HepG2 (cell line): ENCODE data around the gene PLEKHB1. TPM values are rescaled to one million over a fixed set of nuclear protein-coding genes. Genes with fewer than 3 reads are reported as not detected.

Experiments used
- ATAC-seq: fragments of 200-7000 bp; cut with Tn5 transposase; 3 replicates; pipeline ENCODE4 v1.9.1; 2020; ENCODE audit warnings: mild to moderate bottlenecking, moderate library complexity
- BruUV-seq: library from RNA; stranded (reverse); fragments of 400-500 nt; replicated peaks from 2 replicates; lab custom pipeline; 2021; lab: Mats Ljungman, UMichigan
- CTCF ChIA-PET: fragments of 300-600 bp; formaldehyde crosslinking; extraction: SDS; loops from one replicate; lab custom pipeline; 2021; ENCODE audit warnings: low total read pairs, inconsistent platforms, low intra/inter-chr PET ratio; lab: Yijun Ruan, JAX
- POLR2A ChIA-PET: fragments of 350-600 bp; sonication (Branson Sonifier 250); formaldehyde crosslinking; loops from one replicate; lab custom pipeline; 2020; ENCODE audit warnings: antibody characterized with exemption, inconsistent platforms; lab: Yijun Ruan, JAX
- DNase-seq: peaks from one replicate; pipeline ENCODE4 v3.0.0-alpha.2; 2015; ENCODE audit warnings: low spot score
- FAIRE-seq: peaks from 3 replicates; lab custom pipeline; 2011; peaks lifted over from hg19 to GRCh38; lab: Jason Lieb, UNC
- H2AFZ ChIP-seq: one replicate; pipeline ENCODE4 v1.6.1; 2011; ENCODE audit warnings: low read length, inconsistent platforms
- H3K27ac ChIP-seq: fragments of 300-600 bp; 3 replicates; pipeline ENCODE4 v1.8.0; 2011; ENCODE audit warnings: mixed run types, mild to moderate bottlenecking, mixed read lengths, low read length, inconsistent platforms; ENCODE audit not compliant: insufficient read depth; ENCODE audit errors: extremely low read length
- H3K27me3 ChIP-seq, 2 experiments: fragments of 200-600 bp in 1 of 2; 2 replicates in 1 of 2; 3 replicates in 1 of 2; pipeline versions ENCODE4 v1.6.0 to v1.8.0; 2011; ENCODE audit warnings: low read length in 2 of 2, mild to moderate bottlenecking in 2 of 2, moderate library complexity in 2 of 2, inconsistent platforms in 1 of 2; ENCODE audit not compliant: insufficient read depth in 2 of 2, control insufficient read depth in 1 of 2
- H3K36me3 ChIP-seq, 2 experiments: fragments of 200-600 bp in 1 of 2; replicated peaks in 1 of 2; 2 replicates in 1 of 2; 3 replicates in 1 of 2; pipeline versions ENCODE4 v1.5.1 to v1.8.0; 2011; ENCODE audit warnings: low read length in 2 of 2, inconsistent platforms in 1 of 2; ENCODE audit not compliant: insufficient read depth in 2 of 2, control insufficient read depth in 1 of 2
- H3K4me1 ChIP-seq: 2 replicates; pipeline ENCODE4 v1.5.1; 2012; ENCODE audit warnings: low read length, inconsistent platforms; ENCODE audit not compliant: insufficient read depth
- H3K4me2 ChIP-seq: 2 replicates; pipeline ENCODE4 v1.6.0; 2011; ENCODE audit warnings: low read depth, low read length, inconsistent platforms
- H3K4me3 ChIP-seq, 3 experiments: fragments of 200-600 bp in 1 of 3; sonication (generic), shearing (Covaris generic) in 1 of 3; replicated peaks in 1 of 3; 2 replicates each; pipeline ENCODE4 v1.5.1; 2011 to 2016; ENCODE audit warnings: low read length in 3 of 3, inconsistent platforms in 2 of 3, low read depth in 2 of 3, mild to moderate bottlenecking in 2 of 3, control low read depth in 1 of 3, mixed read lengths in 1 of 3; ENCODE audit not compliant: insufficient read depth in 1 of 3
- H3K79me2 ChIP-seq: one replicate; pipeline ENCODE4 v1.6.1; 2011; ENCODE audit warnings: low read length, inconsistent platforms; ENCODE audit not compliant: insufficient read depth
- H3K9ac ChIP-seq: 2 replicates; pipeline ENCODE4 v1.6.0; 2011; ENCODE audit warnings: mild to moderate bottlenecking, low read depth, low read length, inconsistent platforms; ENCODE audit not compliant: insufficient read depth
- H3K9me3 ChIP-seq: 2 replicates; pipeline ENCODE4 v1.5.1; 2012; ENCODE audit warnings: mild to moderate bottlenecking, low read length
- H4K20me1 ChIP-seq: 2 replicates; pipeline ENCODE4 v1.6.0; 2011; ENCODE audit warnings: inconsistent platforms, mild to moderate bottlenecking, low read length, moderate library complexity; ENCODE audit not compliant: insufficient read depth
- AHR ChIP-seq: IDR thresholded peaks from 2 replicates; pipeline ENCODE4 v1.6.1; 2018; ENCODE audit warnings: missing genetic modification reagents, missing compliant biosample characterization
- ATF6 ChIP-seq: sonication (generic); formaldehyde crosslinking; conservative IDR thresholded peaks from 2 replicates; pipeline ENCODE4 v1.4.0; 2020; ENCODE audit warnings: missing genetic modification reagents
- BORCS8-MEF2B ChIP-seq: sonication (generic); formaldehyde crosslinking; IDR thresholded peaks from 2 replicates; pipeline ENCODE4 v1.8.0; 2022; ENCODE audit warnings: mild to moderate bottlenecking, missing genetic modification reagents
- CREB1 ChIP-seq, 2 experiments: fragments of 450-650 bp in 1 of 2; IDR thresholded peaks; 2 replicates each; pipeline ENCODE4 v1.6.1; 2016 to 2017; ENCODE audit warnings: control low read depth in 1 of 2, mild to moderate bottlenecking in 1 of 2, missing compliant biosample characterization in 1 of 2, missing genetic modification characterization in 1 of 2
- DZIP1 ChIP-seq: sonication (generic); formaldehyde crosslinking; IDR thresholded peaks from 2 replicates; pipeline ENCODE4 v1.5.0; 2020; ENCODE audit warnings: mild to moderate bottlenecking, missing genetic modification reagents
- FOXJ3 ChIP-seq: sonication (generic); formaldehyde crosslinking; IDR thresholded peaks from 2 replicates; pipeline ENCODE4 v1.4.0; 2020; ENCODE audit warnings: missing genetic modification reagents, mild to moderate bottlenecking, borderline replicate concordance
- FOXO1 ChIP-seq: sonication (generic); formaldehyde crosslinking; IDR thresholded peaks from 2 replicates; pipeline ENCODE4 v1.4.0; 2020; ENCODE audit warnings: missing genetic modification reagents
- GABPB1 ChIP-seq: IDR thresholded peaks from 2 replicates; pipeline ENCODE4 v1.6.1; 2016; ENCODE audit warnings: mild to moderate bottlenecking, missing genetic modification reagents, moderate library complexity, missing compliant biosample characterization
- HDAC6 ChIP-seq: fragments of 200-600 bp; sonication (generic); IDR thresholded peaks from 2 replicates; pipeline ENCODE4 v1.7.0; 2017; ENCODE audit warnings: mild to moderate bottlenecking, antibody characterized with exemption, low read length, low read depth
- MAFK ChIP-seq, 2 experiments: IDR thresholded peaks in 1 of 2; conservative IDR thresholded peaks in 1 of 2; 2 replicates each; pipeline ENCODE4 v1.6.1; 2011; ENCODE audit warnings: improper control_type of control experiment in 2 of 2, low read length in 2 of 2
- PHB2 ChIP-seq: fragments of 450-650 bp; IDR thresholded peaks from 2 replicates; pipeline ENCODE4 v1.6.1; 2018; ENCODE audit not compliant: partially characterized antibody
- REL ChIP-seq: sonication (generic); formaldehyde crosslinking; conservative IDR thresholded peaks from 2 replicates; pipeline ENCODE4 v1.8.0; 2022; ENCODE audit warnings: mild to moderate bottlenecking, missing genetic modification reagents, moderate library complexity
- TFE3 ChIP-seq: IDR thresholded peaks from 2 replicates; pipeline ENCODE4 v1.6.1; 2016
- YEATS2 ChIP-seq: sonication (generic); formaldehyde crosslinking; IDR thresholded peaks from 2 replicates; pipeline ENCODE4 v1.4.0; 2020; ENCODE audit warnings: missing genetic modification reagents, borderline replicate concordance
- ZC3H13 ChIP-seq: sonication (generic); formaldehyde crosslinking; IDR thresholded peaks from 2 replicates; pipeline ENCODE4 v1.8.1; 2023; ENCODE audit warnings: mild to moderate bottlenecking, missing genetic modification reagents, moderate library complexity
- ZNF224 ChIP-seq: sonication (generic); formaldehyde crosslinking; IDR thresholded peaks from 2 replicates; pipeline ENCODE4 v1.5.0; 2020; ENCODE audit warnings: mild to moderate bottlenecking, missing genetic modification reagents
- ZNF335 ChIP-seq: sonication (generic); formaldehyde crosslinking; IDR thresholded peaks from 2 replicates; pipeline ENCODE4 v1.4.0; 2020; ENCODE audit warnings: missing genetic modification reagents
- ZNF737 ChIP-seq: sonication (generic); formaldehyde crosslinking; IDR thresholded peaks from 2 replicates; pipeline ENCODE4 v1.5.0; 2020; ENCODE audit warnings: missing genetic modification reagents, mild to moderate bottlenecking, borderline replicate concordance
- ZNF883 ChIP-seq: sonication (generic); formaldehyde crosslinking; IDR thresholded peaks from 2 replicates; pipeline ENCODE4 v1.5.1; 2020; ENCODE audit warnings: mild to moderate bottlenecking, missing genetic modification reagents; ENCODE audit errors: not compliant biosample characterization
- WGBS: methylation state at CpG from one replicate; pipeline ENCODE4 v1.1.6; 2017; ENCODE audit warnings: low lambda C conversion rate; 5-methylcytosine and 5-hydroxymethylcytosine counted together
- in situ Hi-C: cut with HindIII; loops from 2 replicates; pipeline ENCODE4 v1.10.0; 2017; ENCODE audit warnings: low pct_unique_long_range_greater_than_20kb; ENCODE audit not compliant: extremely low pct_ligation_motif_present
- intact Hi-C: fragments of 100-400 bp; cut with micrococcal nuclease; formaldehyde crosslinking; loops from one replicate; pipeline ENCODE4 v1.10.0; 2022; ENCODE audit not compliant: unreplicated experiment
- polyA plus RNA-seq, 8 experiments: library from polyadenylated mRNA; depleted of rRNA in 3 of 8; stranded (reverse) in 7 of 8; unstranded in 1 of 8; fragments of >200 nt; fragmentation: Illumina TruSeq in 4 of 8; extraction: Trizol in 4 of 8; gene quantifications; 2 replicates each; pipeline versions ENCODE4 v1.2.1 to v1.2.3, GENCODE V29; 2011 to 2016; ENCODE audit warnings: low read depth in 4 of 8, missing spikeins in 1 of 8, mixed read lengths in 1 of 8; ENCODE audit not compliant: insufficient read depth in 1 of 8
- total RNA-seq, 5 experiments: library from RNA; depleted of rRNA; stranded (reverse); fragments of >200 nt; fragmentation: Illumina TruSeq; extraction: Trizol; gene quantifications; 2 replicates each; pipeline ENCODE4 v1.2.3, GENCODE V29; 2016; ENCODE audit warnings: low read depth in 1 of 5

The PLEKHB1 gene
- total and polyA plus RNA-seq, 2 of the 13 experiments (the other 11 are each of a cell fraction or from before 2014, with no cell fraction given) = 68.0 to 99.3 TPM

GRCh38 chr11:73636249-73636648, 10.1 kb upstream of the PLEKHB1 start:
- no peaks in the 10 kb centered on the region for H3K4me1 ChIP-seq
- POLR2A ChIA-PET = no interaction called here
- BruUV-seq = no TSS peak
- in situ Hi-C loops (no loop called here), intact Hi-C loops (no loop called here)
- TF ChIP-seq FOXJ3 (CRISPR knock-in tag) (no peak), YEATS2 (CRISPR knock-in tag) (no peak), GABPB1 (no peak), FOXO1 (CRISPR knock-in tag) (no peak), AHR (CRISPR knock-in tag) (no peak), MAFK (conservative IDR thresholded peaks at IDR 0.05 in 1 of 2, IDR thresholded peaks at IDR 0.05 in 1 of 2; ENCODE audit: low read length in 2 of 2) (no peak), ZNF883 (no peak), DZIP1 (CRISPR knock-in tag) (no peak), REL (CRISPR knock-in tag) (no peak), PHB2 (no peak), ZNF224 (CRISPR knock-in tag) (no peak), CREB1 (IDR thresholded peaks at IDR 0.05) (no peak), CREB1 (CRISPR knock-in tag; IDR thresholded peaks at IDR 0.05) (no peak), ZNF737 (CRISPR knock-in tag) (no peak), TFE3 (CRISPR knock-in tag) (no peak), BORCS8-MEF2B (CRISPR knock-in tag) (no peak), ZNF335 (CRISPR knock-in tag) (no peak), HDAC6 (no peak), ATF6 (CRISPR knock-in tag) (no peak), ZC3H13 (CRISPR knock-in tag) (no peak)
- H4K20me1 ChIP-seq = no peaks in the 10 kb centered on the region
- no peaks in the 10 kb centered on the region for H3K9me3 ChIP-seq
- FAIRE-seq (no peak), ATAC-seq (no peak), DNase-seq (no peak)
- no peaks in the 10 kb centered on the region for H3K36me3 ChIP-seq
- no peaks in the 10 kb centered on the region for H3K79me2 ChIP-seq
- H3K27ac ChIP-seq = no peak overlapping the region
- H3K4me3 ChIP-seq = no peak overlapping the region
- no peak overlapping the region for H3K4me2 ChIP-seq
- no peaks in the 10 kb centered on the region for H3K27me3 ChIP-seq
- no peak overlapping the region for H2AFZ ChIP-seq
- no peak overlapping the region for H3K9ac ChIP-seq
- 74% methylated on average over 5 of the region's 5 CpGs for WGBS
- CTCF ChIA-PET = no interaction called here
